GM19463 (cell line): Measurements from ENCODE around the gene SIRPA.

ENCODE experiments used
- ATAC-seq: cut with Tn5 transposase; IDR thresholded peaks from one replicate; pipeline ENCODE4 v1.9.1; 2021; ENCODE audit warnings: mild to moderate bottlenecking, moderate library complexity; ENCODE audit not compliant: unreplicated experiment

SIRPA gene

DNA sequence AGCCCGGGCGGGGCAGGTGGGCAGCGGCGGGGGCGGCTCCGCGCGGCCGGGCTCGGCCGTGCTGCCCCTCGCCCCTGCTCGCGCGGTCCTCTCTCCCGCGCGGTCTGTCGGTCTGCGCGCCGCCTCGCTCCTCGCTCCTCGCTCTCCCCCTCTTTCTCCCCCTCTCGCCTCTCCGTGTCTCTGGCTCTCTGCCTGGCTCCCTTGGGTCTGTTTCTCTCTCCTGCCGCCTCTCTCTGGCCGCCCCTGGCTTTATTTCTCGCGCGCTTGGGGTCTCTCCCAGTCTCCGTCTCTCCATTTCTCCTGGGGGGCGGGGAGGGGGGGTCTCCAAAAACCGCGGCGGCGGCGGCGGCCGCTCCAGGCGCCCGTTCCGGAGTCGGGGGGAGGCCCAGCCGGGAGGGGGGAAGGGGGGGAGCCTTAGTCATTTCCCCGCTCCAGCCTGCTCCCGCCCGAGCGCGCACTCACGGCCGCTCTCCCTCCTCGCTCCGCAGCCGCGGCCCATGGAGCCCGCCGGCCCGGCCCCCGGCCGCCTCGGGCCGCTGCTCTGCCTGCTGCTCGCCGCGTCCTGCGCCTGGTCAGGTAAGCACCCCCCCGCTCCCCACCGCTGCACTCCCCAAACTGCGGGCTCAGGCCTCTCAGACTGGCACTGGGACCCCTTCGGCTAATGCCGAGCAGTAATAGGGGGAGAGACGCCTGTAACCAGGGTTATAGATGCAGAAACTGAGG lies at the start of gene SIRPA:
Gene SIRPA, plus strand, starts transcription at position 457 of the 723 bp plus-strand sequence. Its CDS starts 41 bp downstream, at position 498.
- ATAC-seq: no peak

DNA sequence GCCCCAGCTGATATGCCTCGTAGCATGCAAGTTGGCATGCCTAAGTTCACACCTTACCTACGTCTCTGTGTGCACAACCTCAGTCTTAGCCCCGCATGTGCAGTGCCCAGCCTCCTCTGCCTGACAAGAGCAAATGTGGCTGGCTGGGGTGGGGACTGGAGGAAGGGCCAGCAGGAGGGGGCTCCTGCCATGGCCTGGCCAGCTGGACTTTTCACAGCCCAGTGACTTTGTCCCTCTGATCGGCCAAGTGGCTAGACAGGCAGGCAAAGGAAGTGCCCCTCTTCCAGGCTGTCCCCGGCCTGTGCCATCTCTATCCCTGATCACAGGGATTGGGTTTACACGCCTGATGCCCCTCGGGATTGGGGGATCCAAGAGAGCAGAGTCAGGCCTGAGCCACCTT lies 49.5 kb upstream of the SIRPA start:
- ATAC-seq: no peak

DNA sequence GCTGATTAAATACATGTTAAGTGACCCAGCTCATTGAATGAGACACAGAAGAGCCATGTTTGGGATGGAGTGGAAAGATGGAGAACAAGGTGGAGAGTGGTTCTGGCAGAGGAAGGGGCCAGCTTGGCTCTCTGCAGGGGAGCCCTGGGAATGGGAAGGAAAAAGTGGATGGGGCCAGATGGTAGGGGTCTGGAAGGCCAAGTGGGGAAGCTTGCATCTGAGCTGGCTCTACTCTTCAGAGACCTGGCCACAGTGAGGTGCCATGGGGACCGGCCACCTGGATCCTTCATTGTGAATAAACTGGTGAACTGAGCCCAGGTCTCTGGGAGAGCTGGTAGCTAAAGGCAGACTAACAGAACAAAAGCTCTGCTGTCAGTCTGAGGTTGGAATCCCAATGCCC lies 48.9 kb upstream of the SIRPA start:
- ATAC-seq: no peak

DNA sequence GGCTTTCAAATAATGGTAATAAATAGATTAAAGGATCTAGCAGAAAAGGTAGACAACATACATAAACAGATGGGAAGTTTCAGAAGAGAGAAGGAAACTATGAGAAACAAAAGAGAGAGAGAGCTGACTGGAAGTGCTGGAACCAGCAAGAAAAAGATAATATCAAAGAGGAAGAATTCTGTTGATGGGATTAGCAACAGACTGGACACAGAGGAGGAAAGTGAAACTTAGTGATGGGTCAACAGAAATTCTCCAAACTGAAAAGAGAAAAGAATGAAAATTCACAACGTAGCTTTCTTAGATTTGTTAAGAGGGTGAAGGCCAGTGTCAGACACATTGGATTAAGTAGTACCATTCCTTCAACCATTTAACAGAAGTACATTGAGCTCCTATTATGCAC lies 48.3 kb upstream of the SIRPA start:
- ATAC-seq: no peak

DNA sequence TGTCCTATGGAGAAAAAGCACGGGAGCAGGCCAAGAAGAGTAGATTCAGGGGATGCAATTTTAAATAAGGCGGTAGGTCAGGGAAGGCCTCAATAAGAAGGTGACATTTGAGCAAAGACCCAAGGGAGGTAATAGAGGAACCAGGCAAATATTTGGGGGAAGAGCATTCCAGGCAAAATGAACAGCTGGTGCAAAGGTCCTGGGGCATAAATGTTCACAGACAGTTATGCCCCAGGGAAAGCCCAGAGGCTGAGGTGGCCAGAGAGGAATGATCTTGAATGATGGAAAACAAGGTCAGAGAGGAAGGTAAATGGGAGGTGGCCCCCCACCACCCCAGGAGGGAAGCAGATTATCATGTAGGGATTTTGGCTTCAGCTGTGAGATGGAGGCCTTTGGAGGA lies 47.4 kb upstream of the SIRPA start:
- no peak for ATAC-seq

DNA sequence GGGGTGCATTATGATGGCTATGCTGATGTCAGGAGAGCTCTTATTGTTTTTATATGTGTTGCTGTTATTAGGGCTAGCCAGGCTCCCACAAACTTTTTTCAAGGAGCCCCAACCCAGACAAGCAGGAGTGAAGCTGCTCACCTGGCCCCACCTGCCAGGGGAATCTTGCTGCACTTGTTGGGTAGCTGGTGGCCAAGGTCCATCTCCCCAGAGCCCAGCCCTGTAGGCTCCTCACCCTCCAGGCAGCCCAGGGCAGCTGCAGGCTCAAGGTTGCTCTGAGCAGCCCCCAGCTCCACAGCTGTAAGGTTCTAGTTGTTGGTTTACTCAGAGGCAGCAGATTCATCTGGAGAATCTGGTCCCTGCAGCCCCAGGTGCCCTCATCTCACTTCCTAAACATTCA lies 46.8 kb upstream of the SIRPA start:
- no peak for ATAC-seq

DNA sequence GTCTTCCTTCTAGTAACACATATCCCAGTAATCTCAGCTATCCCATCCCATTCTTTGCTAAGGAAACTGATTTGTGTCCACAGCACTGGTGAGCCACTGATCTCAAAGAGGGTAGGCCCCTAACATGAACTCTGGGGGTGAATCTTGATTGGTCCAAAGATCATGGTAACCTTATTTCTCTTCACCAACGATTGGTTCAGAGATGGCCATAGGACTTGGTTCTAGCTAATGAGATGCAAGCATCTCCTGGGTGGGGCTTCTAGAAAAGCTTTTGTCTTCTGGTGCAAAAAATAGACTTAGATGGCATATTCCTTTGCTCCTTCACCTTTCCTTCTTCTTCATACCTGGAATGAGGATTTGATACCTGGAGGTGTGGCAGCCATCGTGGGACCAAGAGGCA lies 43.8 kb upstream of the SIRPA start:
- ATAC-seq: no peak

DNA sequence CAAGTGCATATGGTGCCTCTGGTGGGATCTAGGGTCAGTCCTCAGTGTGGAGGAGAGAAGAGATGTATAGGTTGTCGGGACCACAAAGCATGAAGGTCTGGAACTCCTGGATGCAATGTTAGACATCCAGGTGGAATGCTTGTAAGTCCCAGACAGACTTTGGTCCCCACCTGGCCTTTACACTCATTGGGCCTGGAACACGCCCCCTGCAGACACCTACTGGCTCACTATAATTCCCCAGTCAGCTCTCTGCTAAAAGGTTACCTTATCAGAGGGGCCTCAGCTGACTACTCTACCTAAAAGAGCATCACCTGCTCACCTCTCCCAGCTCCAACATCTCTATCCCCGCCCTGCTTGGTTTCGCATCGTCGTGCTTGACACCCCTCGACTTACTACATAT lies 41.7 kb upstream of the SIRPA start:
- ATAC-seq: no peak

DNA sequence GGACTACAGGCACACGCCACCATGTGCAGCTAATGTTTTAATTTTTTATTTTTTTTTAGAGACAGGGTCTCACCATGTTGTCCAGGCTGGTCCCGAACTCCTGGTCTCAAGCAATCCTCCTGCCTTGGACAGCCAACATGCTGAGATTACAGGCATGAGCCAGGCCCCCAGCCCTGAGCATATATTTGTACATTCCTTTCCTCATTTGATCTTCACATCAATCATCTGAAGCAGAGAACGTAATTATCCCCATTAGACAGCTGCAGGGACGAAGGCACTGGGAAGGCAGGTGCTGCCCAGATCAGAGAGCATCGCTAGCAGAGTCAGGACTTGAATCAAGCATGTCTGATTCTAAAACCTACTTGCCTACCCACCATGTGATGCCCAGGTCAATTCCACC lies 41.0 kb upstream of the SIRPA start:
- no peak for ATAC-seq

DNA sequence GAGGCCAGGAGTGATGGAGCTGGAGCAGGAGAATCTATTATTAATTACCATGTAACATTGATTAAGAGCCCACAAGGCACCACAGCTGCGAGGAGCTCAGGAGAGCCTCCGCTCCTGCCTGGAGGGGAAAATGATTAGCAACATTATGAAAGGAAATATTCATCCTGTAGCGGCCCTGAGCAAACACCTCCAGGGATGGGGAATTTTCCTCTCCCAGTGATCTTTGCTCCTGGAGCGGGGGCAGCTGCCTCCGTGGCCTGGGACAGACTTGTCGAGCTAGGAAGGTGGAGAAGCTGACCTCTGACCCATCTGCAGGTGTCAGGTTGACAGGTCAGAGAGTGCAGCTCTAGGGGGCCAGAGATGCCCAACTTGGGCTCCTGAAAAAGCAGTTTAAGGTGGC lies 40.1 kb upstream of the SIRPA start:
- no peak for ATAC-seq

DNA sequence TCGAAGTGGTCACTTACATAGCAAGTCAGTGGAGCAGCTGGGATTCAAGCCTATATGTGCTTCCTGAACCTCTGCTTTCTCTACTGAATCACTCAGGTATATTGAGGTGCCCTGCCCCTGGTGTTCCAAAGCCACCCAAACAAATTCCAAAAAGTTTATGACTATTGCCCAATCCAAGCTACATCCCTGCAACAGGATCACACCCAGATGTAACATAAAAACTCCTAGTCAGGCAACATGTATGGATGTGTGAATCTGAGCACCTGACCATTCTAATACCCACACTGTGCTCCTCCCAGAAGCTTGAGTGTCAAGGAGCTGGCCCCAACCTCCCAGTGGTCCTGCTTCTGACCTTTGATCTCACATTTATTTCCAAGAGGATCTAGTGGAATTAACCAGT lies 39.5 kb upstream of the SIRPA start:
- no peak for ATAC-seq

DNA sequence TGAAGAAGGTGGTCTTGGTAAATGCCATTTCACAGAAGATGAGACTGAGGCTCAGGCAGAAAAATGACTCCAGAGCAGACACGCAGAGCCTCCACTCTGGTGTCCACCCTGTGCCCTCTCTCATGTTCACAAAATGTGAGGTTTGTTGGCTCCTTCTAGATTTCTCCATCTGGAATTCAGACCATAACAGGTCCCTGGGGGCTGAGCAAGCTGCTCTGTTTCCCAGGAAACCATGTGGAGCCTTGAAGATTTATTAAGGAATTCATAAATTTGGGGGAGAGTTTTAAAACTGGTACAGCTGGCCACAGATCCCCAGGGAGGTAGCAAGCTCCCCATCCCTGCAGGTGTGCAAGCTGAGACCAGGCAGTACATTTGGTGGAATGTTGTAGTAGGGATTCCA lies 38.8 kb upstream of the SIRPA start:
- no peak for ATAC-seq

DNA sequence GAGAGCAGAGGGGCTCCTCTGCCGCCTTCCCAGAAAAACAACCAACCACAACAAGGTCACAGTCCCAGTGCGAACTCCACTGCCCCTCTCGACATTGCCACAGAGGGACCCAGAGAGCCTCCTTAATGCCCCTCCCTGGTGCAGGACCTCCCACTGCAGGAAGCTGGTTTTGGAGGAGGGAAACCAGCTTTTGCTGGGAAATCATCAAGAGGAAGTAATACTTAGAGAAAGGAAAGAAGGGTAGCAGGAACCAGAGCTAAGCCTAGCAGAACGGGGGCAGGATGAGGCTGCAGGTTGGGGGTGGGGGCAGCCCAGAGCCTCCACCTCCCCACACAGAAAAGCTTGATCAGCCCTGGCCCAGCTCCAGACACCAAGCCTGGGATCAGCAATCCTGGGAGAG lies 37.7 kb upstream of the SIRPA start:
- no peak for ATAC-seq

DNA sequence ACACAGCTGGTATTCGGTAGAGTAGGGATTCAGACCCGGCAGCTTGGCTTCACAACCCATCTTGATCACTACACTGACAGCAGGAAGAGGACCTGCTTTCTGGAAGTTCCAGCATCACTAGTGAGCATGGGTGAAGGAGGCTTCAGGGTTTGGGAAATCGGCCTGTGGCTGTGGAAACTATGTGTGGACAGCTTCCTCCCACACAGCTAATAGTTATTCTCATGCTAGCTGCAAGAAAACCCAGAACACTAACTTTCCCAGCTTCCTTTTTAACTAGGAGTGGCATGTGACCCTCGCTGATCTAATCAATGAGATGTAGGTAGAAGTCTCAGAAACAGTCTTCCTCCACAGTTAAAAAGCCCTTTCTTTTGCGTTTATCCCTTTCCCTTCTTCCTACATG lies 36.3 kb upstream of the SIRPA start:
- no peak for ATAC-seq

DNA sequence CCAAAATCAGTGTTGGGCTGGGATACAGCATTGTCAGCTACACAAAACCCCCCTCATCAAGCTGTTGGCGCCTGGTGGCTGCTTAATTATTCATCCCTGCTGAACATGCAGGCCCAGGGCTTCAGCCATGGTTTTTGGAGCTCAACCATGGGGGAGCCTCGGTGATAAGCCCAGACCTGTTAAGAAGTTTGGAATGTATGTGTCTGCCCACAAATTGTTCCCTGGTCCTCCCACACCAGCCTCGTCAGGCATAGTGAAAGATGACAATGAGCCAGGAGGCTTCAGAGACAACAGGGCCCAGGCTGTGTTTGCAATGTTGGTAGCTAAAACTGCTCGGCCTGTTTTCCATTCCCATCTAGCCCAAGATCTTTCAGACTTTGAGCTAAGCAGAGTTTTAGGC lies 34.8 kb upstream of the SIRPA start:
- ATAC-seq: no peak

DNA sequence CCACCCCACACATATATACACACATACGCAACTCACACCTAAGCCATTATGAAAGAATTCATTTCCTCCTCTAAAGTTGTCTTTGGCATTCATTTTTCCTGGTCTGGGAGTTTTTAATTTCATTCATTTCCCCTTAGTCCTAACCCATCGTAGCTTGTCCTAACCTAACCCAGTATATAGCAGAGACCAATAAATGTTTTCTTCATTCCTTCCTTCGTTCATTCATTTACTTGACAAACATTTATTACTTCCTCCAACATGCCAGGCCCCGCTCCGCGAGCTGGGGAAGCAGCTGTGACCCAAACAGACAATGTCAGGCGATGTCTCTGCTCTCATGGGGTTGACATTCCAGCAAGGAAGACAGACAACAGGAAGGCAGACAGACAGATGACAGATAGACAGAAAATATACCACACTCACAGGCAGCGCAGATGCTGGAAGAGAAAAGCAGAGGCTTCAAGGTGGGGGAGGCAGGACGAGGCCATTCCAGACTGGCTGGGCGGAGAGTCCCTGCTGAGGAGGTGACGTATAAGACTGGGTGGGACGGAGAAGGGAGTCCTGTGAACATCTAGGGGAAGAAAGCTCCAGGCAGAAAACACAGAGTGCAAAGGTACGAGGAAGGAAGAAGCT lies 33.7 kb upstream of the SIRPA start:
- ATAC-seq: no peak

DNA sequence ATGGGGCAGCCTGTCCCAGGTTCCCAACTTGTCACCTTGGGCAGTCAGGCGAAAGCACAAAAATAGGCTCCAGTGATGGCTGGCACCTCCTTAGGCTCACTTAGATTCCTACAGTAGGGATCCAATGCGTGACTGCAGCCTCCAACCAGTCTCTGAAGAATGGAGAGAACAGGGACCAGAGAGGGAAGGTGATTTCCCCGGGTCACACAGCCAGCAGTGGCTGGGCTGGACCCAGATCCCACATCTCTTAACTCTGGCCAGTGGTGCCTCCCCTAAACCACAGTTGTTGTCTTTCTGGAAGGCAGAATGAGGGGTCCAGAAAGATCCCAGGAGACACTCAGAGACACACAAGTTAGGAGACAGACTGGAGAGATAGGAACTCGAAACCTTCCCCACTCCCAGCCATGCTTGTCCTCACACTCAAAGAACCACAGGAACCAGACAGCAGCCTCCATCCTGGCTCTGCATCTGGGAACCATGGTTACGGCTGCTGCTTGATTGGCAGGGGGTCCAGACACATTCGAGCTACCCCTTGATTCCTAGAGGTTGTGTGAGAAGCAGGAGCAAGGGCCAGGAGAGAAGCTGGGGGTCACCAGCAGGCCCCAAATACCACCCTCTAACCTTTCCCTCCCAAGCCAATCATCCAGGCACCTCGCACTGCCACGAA lies 33.1 kb upstream of the SIRPA start:
- ATAC-seq: no peak

DNA sequence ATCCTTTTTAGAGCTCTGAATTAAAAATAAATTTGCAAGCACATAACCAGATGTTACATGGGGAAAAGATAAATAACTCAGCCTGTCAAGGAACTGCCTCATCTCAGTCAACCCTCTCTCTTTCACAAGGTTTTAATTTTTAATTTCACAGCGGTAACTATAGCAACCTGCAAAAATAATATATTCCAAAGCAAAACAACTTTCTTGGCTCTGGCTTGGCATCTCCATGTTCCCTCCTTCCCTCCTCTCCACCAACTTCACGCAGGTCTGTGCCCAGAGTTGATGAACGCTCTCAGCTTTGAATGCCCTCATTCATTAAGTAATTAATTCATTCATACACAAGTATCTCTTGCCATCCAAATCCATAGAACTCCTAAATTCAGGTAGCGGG lies 32.5 kb upstream of the SIRPA start:
- no peak for ATAC-seq

DNA sequence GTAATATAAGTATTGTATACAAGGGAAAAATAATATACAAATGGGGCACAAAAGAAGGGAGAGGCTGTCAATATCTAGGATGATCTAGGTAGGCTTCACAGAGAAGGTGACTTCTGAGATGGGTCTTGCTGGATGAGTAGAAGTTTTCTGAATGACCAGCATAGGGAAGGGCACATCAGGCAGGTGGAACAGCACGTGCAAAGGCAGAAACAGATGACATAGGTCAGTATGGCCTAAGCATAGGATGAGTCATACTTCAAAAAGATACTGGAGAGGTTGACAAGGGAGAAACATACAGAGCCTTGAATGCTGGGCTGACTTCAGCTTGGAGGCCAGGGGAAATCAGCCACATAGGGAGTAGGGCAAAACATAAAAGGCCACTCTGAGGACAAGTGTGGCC lies 31.9 kb upstream of the SIRPA start:
- no peak for ATAC-seq

DNA sequence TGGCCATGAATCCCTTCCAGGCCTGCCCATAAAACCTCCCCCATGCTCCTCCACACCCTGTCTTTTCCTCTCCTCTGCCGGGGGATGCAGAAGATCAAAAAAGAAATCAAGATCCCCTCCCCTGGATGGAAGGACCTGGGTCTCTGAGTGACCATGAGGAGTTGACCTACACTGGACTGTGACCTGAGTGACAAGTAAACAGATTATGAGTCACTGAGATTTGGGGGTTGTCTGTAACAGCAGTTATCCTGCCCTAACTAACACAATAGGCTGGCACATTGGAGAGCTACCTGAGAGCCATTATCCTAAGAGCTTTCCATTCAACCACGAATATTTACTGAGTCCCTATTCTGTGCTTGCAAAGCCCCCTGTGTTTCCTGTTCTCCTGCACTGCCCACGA lies 28.4 kb upstream of the SIRPA start:
- ATAC-seq: no peak

DNA sequence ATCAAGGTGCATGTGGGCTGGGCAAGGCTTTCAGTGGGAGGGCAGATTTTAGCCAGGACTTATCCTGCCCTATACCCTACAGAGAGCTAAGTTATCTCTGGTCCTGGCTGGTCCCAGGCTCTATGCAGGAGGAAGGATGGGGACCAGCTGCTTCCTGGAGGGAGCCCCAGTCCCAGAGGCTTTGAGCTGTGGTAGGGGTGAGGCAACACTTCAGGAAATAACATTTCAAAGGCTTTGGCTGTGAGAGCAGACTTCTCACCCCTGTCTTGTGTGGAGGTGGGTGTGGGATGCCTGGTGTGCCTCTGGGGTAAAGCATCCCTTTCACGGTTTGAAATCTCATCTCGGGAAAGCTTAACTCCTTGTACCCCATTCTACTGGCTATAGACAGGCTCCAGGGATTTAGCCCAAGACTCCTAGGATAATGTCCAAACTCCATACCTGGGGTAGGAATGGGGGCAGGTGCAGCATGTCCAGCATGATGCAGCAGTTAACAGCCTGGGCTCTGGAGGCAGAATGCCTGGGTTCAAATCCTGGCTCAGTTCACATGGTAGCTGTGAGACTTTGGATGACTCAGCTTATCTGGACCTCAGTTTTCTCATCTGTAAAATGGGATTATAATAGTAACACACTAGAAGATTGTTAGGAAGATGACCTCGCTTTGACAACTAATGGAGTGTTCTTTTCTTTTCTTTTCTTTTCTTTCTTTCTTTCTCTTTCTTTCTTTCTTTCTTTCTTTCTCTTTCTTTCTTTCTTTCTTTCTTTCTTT lies 27.5 kb upstream of the SIRPA start:
- no peak for ATAC-seq

DNA sequence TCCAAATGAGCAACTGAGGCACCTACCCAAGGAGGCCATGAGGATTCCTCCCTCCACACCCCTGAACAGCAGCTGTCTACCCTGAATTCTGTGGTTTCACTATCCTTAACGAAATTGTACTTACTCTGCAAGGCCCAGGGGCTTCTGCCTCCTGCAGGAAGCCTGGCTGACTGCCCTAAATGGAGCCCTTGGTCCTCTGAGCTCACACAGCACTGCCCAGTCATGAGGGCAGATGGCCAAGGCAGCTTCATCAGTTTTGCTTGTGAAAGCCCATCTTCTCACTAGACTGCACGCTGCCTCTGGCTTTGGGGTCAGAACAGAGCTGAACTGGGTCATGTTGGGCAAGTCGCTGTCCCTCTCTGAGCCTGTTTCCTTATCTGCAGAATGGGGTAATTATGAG lies 26.4 kb upstream of the SIRPA start:
- ATAC-seq: no peak
